GM10248 (cell line): ENCODE measurements around the gene GPHA2.

Experiments used
- CTCF ChIA-PET: fragments of 300-600 bp; sonication (Branson Sonifier 250); formaldehyde crosslinking; extraction: SDS; loops from one replicate; lab custom pipeline; 2021; ENCODE audit warnings: antibody characterized with exemption; lab: Yijun Ruan, JAX
- POLR2A ChIA-PET: fragments of 350-650 bp; sonication (Branson Sonifier 250); formaldehyde crosslinking; extraction: SDS; loops from one replicate; lab custom pipeline; 2020; ENCODE audit warnings: antibody characterized with exemption; lab: Yijun Ruan, JAX
- DNase-seq: peaks from one replicate; pipeline ENCODE4 v3.0.0; 2012; ENCODE audit errors: extremely low spot score
- TF ChIP-seq, protein P1 (sequence below): IDR thresholded peaks from 2 replicates; pipeline ENCODE4 v1.5.1; 2012; ENCODE audit warnings: mild to moderate bottlenecking, low read depth; ENCODE audit errors: extremely low read depth, missing control alignments, control extremely low read depth

GPHA2 gene

DNA sequence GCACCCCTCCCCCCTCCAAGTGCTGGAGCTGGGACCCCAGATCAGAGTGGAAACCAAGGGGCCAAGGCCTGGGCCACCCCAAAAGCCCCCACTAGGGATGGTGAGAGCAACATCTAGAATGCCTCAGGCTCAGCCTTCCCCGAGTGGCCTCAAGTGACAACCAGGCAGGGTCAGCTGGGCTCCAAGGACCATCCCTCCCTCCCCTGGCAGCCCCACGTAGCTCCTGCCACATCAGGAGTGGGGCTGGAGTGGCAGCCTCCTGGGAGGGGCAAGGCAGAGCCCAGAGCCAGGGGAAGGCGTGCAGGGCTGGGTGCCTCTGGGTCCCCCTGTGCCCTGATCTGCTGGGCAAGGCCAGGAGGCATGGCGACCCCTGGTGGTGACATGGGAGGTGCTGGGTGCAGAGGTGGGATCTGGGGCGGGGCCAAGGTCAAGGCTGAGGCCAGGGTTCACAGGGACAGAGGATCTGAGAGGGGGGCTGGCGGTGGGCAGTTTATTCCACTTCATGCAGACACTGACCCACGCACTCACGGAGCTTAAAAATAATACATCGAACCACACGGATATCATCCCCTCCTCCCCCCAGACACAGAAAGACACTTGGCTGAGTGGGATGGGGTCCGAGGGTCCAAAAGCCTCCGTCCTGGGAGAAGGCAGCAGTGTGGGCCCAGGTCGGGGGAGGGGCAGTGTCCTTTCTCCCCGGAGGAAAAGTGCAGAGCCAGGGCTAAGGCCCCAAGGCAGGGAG is 41.5 kb downstream of the GPHA2 start:
- POLR2A ChIA-PET = no interaction called here
- CTCF ChIA-PET = interaction anchor here (0.7 to 31.5 kb wide), 16 partner anchors 9 to 228 kb away, joined by 3 to 1137 read pairs (median 4); partner anchors contain the start of genes CDC42BPG, EHD1, FAU and MEN1
- DNase-seq = peak; percentile 91
- TF ChIP-seq, protein P1, sequence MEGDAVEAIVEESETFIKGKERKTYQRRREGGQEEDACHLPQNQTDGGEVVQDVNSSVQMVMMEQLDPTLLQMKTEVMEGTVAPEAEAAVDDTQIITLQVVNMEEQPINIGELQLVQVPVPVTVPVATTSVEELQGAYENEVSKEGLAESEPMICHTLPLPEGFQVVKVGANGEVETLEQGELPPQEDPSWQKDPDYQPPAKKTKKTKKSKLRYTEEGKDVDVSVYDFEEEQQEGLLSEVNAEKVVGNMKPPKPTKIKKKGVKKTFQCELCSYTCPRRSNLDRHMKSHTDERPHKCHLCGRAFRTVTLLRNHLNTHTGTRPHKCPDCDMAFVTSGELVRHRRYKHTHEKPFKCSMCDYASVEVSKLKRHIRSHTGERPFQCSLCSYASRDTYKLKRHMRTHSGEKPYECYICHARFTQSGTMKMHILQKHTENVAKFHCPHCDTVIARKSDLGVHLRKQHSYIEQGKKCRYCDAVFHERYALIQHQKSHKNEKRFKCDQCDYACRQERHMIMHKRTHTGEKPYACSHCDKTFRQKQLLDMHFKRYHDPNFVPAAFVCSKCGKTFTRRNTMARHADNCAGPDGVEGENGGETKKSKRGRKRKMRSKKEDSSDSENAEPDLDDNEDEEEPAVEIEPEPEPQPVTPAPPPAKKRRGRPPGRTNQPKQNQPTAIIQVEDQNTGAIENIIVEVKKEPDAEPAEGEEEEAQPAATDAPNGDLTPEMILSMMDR = peak; percentile 97

DNA sequence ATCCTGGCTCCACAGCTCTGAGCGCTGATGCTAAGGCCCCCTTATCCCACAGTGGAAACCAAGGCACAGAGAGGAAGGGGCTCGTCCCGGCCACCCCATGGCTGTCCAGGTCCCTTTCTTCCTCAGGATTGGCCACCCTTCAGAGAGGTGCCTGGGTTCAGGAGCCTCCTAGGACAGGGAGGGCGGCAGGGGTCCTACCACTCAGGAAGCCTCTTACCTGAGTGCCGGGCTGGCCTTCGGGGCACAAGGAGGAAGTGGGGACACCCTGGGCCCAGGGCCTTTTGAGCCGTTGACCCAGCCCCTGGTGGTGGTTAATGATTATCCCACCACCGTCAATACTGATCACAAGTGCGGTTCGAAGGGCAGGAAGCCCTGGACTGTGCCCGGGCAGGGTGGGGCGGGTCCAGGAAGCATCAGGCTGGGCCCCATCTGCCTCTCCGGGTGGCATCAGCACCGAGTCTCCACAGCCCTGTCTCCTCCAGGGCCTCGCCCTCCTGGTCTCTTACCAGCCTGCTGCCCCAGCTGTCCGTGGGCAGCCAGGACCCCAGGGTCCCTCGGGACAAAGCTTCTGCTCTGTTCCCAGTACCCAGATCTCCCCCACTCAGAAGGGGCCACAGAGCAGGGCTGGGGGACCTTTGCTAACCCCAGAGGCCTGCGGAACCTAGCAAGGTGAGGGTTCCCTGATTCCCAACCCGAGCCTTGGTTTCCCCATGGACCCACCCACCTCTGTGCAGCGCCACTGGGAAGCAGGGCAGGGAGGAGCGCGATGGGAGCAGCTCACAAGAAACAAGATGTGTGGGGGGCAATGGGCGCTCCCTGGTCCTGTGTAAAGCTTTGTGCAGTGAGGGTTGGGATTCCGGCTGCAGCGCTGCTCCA is 42.3 kb downstream of the GPHA2 start:
- DNase-seq = no peak
- ChIA-PET CTCF (interaction anchor here (0.7 to 31.5 kb wide), 15 partner anchors 8 to 228 kb away, joined by 3 to 1137 read pairs (median 3); partner anchors contain the start of genes CDC42BPG, EHD1, FAU and MEN1), POLR2A (no interaction called here)
- TF ChIP-seq, protein P1 = no peak

DNA sequence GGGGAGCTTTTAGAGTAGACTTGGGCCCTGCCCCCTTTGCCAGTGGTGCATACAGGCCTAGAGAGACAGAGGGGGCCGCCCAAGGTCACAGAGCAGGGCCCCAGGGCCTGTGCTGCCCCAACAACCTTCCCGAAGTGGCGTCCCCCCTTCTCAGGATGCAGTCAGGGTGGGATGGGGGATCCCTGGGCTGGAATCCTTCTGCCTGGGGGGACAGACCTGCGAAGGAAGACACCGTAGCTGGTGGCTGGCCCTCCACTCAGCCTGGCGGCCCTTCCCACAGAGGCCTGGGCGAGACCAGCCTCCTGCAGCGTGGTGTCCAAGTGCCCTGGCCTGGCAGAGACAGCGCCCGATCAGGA is 42.9 kb downstream of the GPHA2 start:
- DNase-seq = no peak
- TF ChIP-seq, protein P1 = no peak
- ChIA-PET CTCF (interaction anchor here (1.5 to 31.5 kb wide), 5 partner anchors 8 to 45 kb away, joined by 3 to 1137 read pairs (median 28); partner anchors contain the start of genes CDC42BPG and EHD1), POLR2A (interaction anchor here (0.9 kb wide), 1 partner anchor 16 kb away, joined by 3 read pairs; no protein-coding TSS in a partner anchor)

DNA sequence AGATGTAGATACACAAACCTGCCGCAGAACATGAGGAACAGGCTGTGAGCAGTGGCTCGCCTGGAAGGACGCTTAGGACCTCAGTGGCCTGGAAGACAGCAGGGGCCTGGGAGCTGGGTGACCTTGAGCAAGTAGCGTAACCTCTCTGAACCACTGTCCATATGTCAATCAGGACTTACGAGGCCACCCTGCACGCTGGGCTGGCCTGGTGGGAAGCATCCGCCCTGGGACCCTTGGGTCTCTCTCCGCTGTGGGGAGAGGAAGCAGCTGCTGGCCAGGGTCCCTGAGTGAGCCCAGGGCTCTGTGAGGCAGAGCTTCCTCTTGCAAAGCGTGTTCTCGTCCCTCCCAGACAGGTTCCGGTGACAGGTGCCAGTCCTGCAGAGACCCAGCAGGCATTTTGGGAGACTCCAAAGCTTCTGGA is 43.3 kb downstream of the GPHA2 start:
- ChIA-PET POLR2A (interaction anchor here (0.9 kb wide), 1 partner anchor 15 kb away, joined by 3 read pairs; no protein-coding TSS in a partner anchor), CTCF (interaction anchor here (4.4 to 31.5 kb wide), 3 partner anchors 15 to 38 kb away, joined by 28 to 1137 read pairs (median 152); partner anchors contain the start of genes CDC42BPG and EHD1)
- TF ChIP-seq, protein P1 = no peak
- DNase-seq = no peak

DNA sequence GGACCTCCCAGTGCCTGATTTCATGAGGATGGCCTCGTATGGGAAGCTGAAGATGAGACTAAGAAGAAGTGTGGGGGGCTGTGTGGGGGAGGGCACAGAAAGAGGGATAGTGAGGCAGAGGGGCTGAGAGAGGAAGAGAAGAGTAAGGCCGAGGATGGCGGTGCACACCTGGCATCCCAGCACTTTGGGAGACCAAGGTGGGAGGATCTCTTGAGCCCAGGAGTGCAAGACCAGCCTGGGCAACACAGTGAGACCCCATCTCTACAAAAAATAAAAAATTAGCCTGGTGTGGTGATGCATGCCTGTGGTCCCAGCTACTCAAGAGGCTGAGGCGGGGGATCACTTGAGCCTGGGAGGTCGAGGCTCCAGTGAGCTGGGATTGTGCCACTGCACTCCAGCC is 43.8 kb downstream of the GPHA2 start:
- ChIA-PET CTCF (interaction anchor here (1.7 to 31.5 kb wide), 4 partner anchors 11 to 37 kb away, joined by 3 to 1137 read pairs (median 90); partner anchors contain the start of genes CDC42BPG and EHD1), POLR2A (interaction anchor here (0.7 to 0.9 kb wide), 3 partner anchors 15 to 20 kb away, joined by 3 to 5 read pairs (median 4); no protein-coding TSS in a partner anchor)
- DNase-seq = no peak
- TF ChIP-seq, protein P1 = no peak

DNA sequence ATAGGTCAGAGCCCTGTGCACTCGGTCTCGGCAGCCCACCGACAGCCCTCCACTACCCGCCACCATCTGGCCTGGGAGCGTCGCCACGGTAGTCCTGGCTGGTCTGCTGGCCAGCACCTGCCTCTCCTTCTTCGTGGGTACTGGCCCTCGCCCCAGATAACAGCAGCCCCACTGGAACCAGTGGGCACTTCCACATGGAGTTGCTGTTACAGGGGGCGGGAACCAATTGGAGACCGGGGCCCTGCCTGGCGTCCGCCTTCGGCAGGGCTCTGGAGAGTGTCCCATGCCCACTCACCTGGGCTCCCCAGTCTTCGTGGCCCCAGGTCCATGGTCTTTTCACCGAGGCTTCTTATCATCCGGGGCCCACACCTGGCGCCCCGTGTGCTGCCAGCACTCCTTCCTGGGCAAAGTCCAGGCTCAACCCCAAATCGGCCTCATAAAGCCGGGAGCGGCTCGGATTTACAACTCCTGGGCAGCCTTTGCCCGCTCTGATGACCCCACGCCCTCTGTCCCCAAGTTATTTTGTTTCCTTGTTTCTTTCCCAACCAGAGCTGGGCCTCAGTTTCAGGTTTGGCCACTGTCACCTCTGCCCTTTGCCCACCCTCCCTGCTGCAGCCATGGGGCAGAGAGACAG is 44.4 kb downstream of the GPHA2 start:
- TF ChIP-seq, protein P1 = no peak
- no peak for DNase-seq
- ChIA-PET POLR2A (interaction anchor here (0.7 kb wide), 2 partner anchors 16 to 21 kb away, joined by 4 to 5 read pairs; no protein-coding TSS in a partner anchor), CTCF (interaction anchor here (1.7 to 31.5 kb wide), 4 partner anchors 11 to 37 kb away, joined by 3 to 1137 read pairs (median 90); partner anchors contain the start of genes CDC42BPG and EHD1)
